Fibroblast of skin of scalp (primary cell): ENCODE results near the gene CBY2.

ENCODE experiments used
- DNase-seq: peaks from one replicate; pipeline ENCODE4 v3.0.0-alpha.2; 2013

The CBY2 gene

GRCh38 chr13:45702869-45703391, 810 bp downstream of the CBY2 start:
- DNase-seq, result no peak

- no peak for DNase-seq
Observed at GRCh38 chr13:45704211-45704739, 2.2 kb downstream of the CBY2 start.

GRCh38 chr13:45704854-45705695, 3.0 kb downstream of the CBY2 start:
- DNase-seq, result no peak

- no peak for DNase-seq
Observed at GRCh38 chr13:45705918-45706317, 3.8 kb downstream of the CBY2 start.

GRCh38 chr13:45707516-45708100, 5.5 kb downstream of the CBY2 start:
- no peak for DNase-seq

GRCh38 chr13:45711951-45712350, 9.8 kb downstream of the CBY2 start:
- no peak for DNase-seq

GRCh38 chr13:45713106-45713690, 11.1 kb downstream of the CBY2 start:
- no peak for DNase-seq

GRCh38 chr13:45713721-45714120, 11.6 kb downstream of the CBY2 start:
- no peak for DNase-seq

GRCh38 chr13:45714170-45714569, 12.1 kb downstream of the CBY2 start:
- DNase-seq, result no peak

- DNase-seq, result no peak
Observed at GRCh38 chr13:45715351-45715750, 13.2 kb downstream of the CBY2 start.

GRCh38 chr13:45717349-45717748, 15.2 kb downstream of the CBY2 start:
- no peak for DNase-seq

- peak; percentile 13 for DNase-seq
Observed at GRCh38 chr13:45718063-45718462, 15.9 kb downstream of the CBY2 start.

- peak; percentile 19 for DNase-seq
Observed at GRCh38 chr13:45718992-45719391, 16.9 kb downstream of the CBY2 start.

GRCh38 chr13:45721203-45721731, 19.1 kb downstream of the CBY2 start:
- no peak for DNase-seq

GRCh38 chr13:45723798-45724197, 21.7 kb downstream of the CBY2 start:
- no peak for DNase-seq

GRCh38 chr13:45728759-45729158, 26.6 kb downstream of the CBY2 start:
- peak; percentile 14 for DNase-seq

GRCh38 chr13:45731455-45731854, 29.3 kb downstream of the CBY2 start:
- DNase-seq, result no peak

- DNase-seq, result no peak
Observed at GRCh38 chr13:45732916-45733315, 30.8 kb downstream of the CBY2 start.

GRCh38 chr13:45733361-45733760, 31.2 kb downstream of the CBY2 start:
- DNase-seq, result no peak

- no peak for DNase-seq
Observed at GRCh38 chr13:45737571-45738017, 35.5 kb downstream of the CBY2 start.

GRCh38 chr13:45742985-45743384, 40.9 kb downstream of the CBY2 start:
- DNase-seq, result no peak

GRCh38 chr13:45744979-45745378, 42.9 kb downstream of the CBY2 start:
- DNase-seq, result no peak

- no peak for DNase-seq
Observed at GRCh38 chr13:45747071-45747470, 45.0 kb downstream of the CBY2 start.
